Chondrocyte (in vitro differentiated cells): ENCODE measurements around the gene C22orf42. TPM values are rescaled to one million over a fixed set of nuclear protein-coding genes. Genes with fewer than 3 reads are reported as not detected.
"Not testable (repeated sequence)": the region's sequence is repeated elsewhere in the genome, so short reads cannot be mapped to it uniquely, and the experiment has no call there.

Source experiments
- DNase-seq: peaks from one replicate; pipeline ENCODE4 v3.0.0; 2021; ENCODE audit warnings: mixed read lengths, low spot score
- H3K27ac Mint-ChIP-seq: one replicate; pipeline ENCODE4 v1.8.0; 2021; ENCODE audit warnings: mild to moderate bottlenecking, moderate library complexity, mixed read lengths; ENCODE audit not compliant: unreplicated experiment
- H3K27me3 Mint-ChIP-seq: 2 replicates; pipeline ENCODE4 v1.8.0; 2021; ENCODE audit warnings: low read depth, mixed read lengths
- H3K36me3 Mint-ChIP-seq: 2 replicates; pipeline ENCODE4 v1.8.0; 2021; ENCODE audit warnings: low read depth, mixed read lengths
- H3K4me1 Mint-ChIP-seq: 2 replicates; pipeline ENCODE4 v1.8.0; 2021; ENCODE audit warnings: low read depth, mild to moderate bottlenecking, mixed read lengths
- H3K4me3 Mint-ChIP-seq: one replicate; pipeline ENCODE4 v1.8.0; 2021; ENCODE audit warnings: mild to moderate bottlenecking, moderate library complexity, mixed read lengths; ENCODE audit not compliant: unreplicated experiment
- H3K9me3 Mint-ChIP-seq: 2 replicates; pipeline ENCODE4 v1.8.0; 2021; ENCODE audit warnings: low read depth, mixed read lengths
- total RNA-seq: library from RNA; stranded (reverse); gene quantifications from 3 replicates; pipeline ENCODE4 v1.2.1, GENCODE V29; 2021
- TF ChIP-seq, protein P1 (sequence below): fragments of 200-600 bp; sonication (generic); IDR thresholded peaks from 2 replicates; pipeline ENCODE4 v1.5.0; 2021; ENCODE audit warnings: antibody characterized with exemption, mild to moderate bottlenecking, moderate library complexity

Gene C22orf42
- total RNA-seq, 1 donor from 2014 or later = not detected

DNA sequence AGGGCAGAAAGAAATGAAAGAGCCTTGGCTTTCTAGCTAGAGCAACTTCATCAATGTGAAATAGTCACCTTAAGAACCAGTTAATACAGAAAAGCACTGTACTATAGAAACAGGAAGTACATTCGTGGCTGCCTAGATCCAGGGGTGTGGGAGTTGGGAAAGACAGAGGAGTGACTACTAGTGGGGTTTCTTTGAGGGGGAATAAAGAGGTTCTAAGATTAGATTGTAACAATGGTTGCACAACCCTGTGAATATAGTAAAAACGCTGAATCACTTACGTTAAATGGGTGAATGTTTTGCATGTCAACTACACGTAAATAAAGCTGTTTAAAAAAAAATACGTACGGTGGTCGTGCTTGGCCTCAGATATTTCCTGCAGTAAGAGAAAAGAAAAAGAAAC lies 8.5 kb downstream of the C22orf42 start:
- H3K36me3 Mint-ChIP-seq, H3K4me1 Mint-ChIP-seq, H3K4me3 Mint-ChIP-seq, H3K27ac Mint-ChIP-seq, DNase-seq: not testable (repeated sequence)
- peaks cover 26% of the 10 kb centered on the region for H3K27me3 Mint-ChIP-seq
- peaks cover 11% of the 10 kb centered on the region for H3K9me3 Mint-ChIP-seq

DNA sequence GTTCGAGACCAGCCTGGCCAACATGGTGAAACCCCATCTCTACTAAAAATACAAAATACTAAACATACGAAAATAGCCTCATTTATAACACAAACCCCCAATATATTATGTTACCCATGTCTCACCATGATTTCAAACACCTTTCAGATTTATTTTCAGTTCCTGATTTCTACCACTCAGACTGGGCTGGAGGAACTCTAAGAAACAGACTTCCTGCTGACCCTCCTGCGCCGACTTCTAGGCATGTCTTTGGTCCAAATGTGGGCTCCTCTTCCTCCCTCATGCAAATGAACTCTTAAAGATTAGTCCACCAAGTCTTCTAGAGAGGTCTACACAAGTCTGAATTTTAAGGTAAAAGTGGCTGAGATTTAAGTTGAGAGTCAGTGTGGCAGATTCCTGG lies 10.7 kb downstream of the C22orf42 start:
- H3K27ac Mint-ChIP-seq, DNase-seq, H3K4me1 Mint-ChIP-seq, H3K36me3 Mint-ChIP-seq, H3K4me3 Mint-ChIP-seq: not testable (repeated sequence)
- peaks cover 26% of the 10 kb centered on the region for H3K27me3 Mint-ChIP-seq
- H3K9me3 Mint-ChIP-seq = peaks cover 11% of the 10 kb centered on the region

DNA sequence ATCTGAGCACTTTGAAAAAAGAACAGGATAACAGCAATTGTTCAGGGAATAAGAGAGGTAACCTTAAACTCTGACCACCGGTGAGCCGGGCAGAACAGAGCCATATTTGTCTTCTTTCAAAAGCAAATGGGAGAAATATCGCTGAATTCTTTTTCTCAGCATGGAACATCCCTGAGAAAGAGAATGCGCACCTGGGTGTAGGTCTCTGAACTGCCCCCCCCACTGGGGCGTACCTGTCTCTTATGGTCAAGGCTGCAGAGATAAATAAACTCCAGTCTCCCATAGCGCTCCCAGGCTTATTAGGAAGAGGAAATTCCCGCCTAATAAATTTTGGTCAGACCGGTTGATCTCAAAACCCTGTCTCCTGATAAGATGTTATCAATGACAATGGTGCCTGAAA lies 12.0 kb downstream of the C22orf42 start:
- not testable (repeated sequence) for H3K4me1 Mint-ChIP-seq, H3K36me3 Mint-ChIP-seq, H3K27ac Mint-ChIP-seq, DNase-seq, H3K4me3 Mint-ChIP-seq
- Mint-ChIP-seq H3K9me3 (peaks cover 11% of the 10 kb centered on the region), H3K27me3 (peaks cover 32% of the 10 kb centered on the region)

DNA sequence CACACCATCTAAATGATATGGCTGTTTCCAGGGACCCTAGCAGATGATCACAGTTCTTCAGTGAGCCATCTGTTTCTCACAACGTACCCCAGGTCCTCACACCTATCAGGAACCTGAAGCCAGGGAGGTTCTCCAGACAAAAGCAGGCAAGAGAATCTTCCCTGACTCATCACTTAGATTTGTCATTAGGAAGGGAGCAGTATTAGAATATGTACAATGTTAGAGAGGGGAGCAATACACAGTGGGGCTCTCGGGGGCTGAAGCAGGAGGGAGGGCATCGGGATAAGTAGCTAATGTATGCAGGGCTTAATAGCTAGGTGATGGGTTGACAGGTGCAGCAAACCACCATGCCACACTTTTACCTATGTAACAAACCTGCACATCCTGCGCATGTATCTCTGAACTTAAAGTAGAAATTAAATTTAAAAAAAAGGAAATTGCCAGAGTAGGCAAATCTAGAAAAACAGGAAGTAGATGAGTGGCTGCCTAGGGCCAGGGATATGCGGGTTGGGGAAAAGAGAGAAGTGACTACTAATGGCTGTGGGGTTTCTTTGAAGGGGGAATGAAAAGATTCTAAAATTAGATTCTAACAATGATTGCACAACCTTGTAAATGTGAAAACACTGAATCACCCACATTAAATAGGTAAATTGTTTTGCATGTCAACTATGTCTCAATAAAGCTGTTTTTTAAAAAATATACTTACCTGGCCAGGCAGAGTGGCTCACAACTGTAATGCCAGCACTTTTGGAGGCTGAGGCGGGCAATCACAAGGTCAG lies 14.4 kb downstream of the C22orf42 start:
- TF ChIP-seq, protein P1, sequence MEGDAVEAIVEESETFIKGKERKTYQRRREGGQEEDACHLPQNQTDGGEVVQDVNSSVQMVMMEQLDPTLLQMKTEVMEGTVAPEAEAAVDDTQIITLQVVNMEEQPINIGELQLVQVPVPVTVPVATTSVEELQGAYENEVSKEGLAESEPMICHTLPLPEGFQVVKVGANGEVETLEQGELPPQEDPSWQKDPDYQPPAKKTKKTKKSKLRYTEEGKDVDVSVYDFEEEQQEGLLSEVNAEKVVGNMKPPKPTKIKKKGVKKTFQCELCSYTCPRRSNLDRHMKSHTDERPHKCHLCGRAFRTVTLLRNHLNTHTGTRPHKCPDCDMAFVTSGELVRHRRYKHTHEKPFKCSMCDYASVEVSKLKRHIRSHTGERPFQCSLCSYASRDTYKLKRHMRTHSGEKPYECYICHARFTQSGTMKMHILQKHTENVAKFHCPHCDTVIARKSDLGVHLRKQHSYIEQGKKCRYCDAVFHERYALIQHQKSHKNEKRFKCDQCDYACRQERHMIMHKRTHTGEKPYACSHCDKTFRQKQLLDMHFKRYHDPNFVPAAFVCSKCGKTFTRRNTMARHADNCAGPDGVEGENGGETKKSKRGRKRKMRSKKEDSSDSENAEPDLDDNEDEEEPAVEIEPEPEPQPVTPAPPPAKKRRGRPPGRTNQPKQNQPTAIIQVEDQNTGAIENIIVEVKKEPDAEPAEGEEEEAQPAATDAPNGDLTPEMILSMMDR = no peak
- no peak overlapping the region for H3K27ac Mint-ChIP-seq
- peaks cover 2% of the 10 kb centered on the region for H3K36me3 Mint-ChIP-seq
- H3K4me1 Mint-ChIP-seq = no peaks in the 10 kb centered on the region
- DNase-seq = no peak
- H3K4me3 Mint-ChIP-seq = no peak overlapping the region
- peaks cover 11% of the 10 kb centered on the region for H3K9me3 Mint-ChIP-seq
- peaks cover 30% of the 10 kb centered on the region for H3K27me3 Mint-ChIP-seq

DNA sequence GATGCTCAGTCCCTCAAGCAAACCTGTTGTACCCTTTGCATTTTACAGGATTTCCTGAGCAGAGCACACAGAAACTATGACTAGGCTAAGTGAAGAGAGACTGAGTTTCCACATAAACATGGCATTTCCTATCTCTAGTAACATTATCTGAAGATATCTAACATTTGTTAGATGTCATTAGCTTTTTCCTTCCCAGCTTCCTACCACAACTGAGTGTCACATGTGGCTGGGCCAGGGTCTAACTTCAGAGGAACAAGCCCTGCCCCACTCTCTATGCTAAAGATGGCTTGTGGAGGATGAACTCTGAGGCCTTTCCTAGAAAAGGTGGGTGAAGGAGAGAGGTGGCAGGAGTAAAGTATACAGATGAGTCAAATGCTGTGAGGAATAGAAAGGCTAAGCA lies 16.5 kb downstream of the C22orf42 start:
- no peak overlapping the region for H3K4me3 Mint-ChIP-seq

DNA sequence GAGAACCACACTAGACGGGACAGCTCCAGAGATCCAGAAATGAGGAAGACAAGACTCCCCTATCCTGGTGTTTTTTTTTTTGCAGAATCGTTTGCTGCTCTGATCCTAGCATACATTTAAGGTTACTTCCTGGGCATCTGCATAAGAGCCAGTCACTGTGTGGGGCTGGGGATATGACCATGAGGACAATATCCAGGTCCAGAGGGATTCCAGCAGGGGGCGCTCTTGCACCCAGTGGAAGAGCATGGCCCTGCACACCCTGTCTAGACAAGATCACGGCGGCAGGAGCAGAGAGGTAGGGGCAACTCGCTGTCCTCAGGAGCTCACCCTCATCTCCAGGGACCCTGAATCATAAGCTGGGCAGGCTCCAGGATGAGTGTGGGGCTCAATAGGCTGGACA lies 18.4 kb downstream of the C22orf42 start:
- not testable (repeated sequence) for H3K4me3 Mint-ChIP-seq, H3K9me3 Mint-ChIP-seq, H3K4me1 Mint-ChIP-seq, H3K27ac Mint-ChIP-seq, DNase-seq, H3K36me3 Mint-ChIP-seq
- H3K27me3 Mint-ChIP-seq = peaks cover 38% of the 10 kb centered on the region
- TF ChIP-seq, protein P1 = peak; percentile 58

More for the DNA sequence above, 16.5 kb downstream of the C22orf42 start:
- H3K27me3 Mint-ChIP-seq = peaks cover 37% of the 10 kb centered on the region
- DNase-seq = no peak
- H3K36me3 Mint-ChIP-seq = peaks cover 2% of the 10 kb centered on the region
- no peaks in the 10 kb centered on the region for H3K4me1 Mint-ChIP-seq
- peaks cover 7% of the 10 kb centered on the region for H3K9me3 Mint-ChIP-seq
- H3K27ac Mint-ChIP-seq = no peak overlapping the region
- TF ChIP-seq, protein P1 = no peak

DNA sequence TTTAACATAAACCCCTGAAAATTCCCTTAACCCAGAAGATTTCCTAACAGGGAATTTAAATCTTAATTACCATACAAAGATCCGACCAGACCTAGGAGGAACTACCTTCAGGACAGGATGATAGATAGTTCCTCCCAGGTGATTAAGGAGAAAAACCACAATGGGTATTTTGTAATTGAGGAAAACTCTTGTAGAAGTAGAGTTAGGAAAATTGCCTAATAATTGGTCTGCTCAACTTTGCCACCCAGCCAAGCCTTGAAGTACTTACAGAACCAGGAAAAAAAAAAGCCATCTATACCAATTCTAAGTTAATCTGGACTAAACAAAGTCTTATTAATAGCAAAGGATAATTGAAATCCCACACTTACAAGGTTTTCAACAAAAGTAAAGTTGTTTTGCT lies 20.5 kb downstream of the C22orf42 start:
- H3K27ac Mint-ChIP-seq, H3K36me3 Mint-ChIP-seq, H3K4me1 Mint-ChIP-seq, H3K9me3 Mint-ChIP-seq, H3K4me3 Mint-ChIP-seq, DNase-seq: not testable (repeated sequence)
- peaks cover 37% of the 10 kb centered on the region for H3K27me3 Mint-ChIP-seq

DNA sequence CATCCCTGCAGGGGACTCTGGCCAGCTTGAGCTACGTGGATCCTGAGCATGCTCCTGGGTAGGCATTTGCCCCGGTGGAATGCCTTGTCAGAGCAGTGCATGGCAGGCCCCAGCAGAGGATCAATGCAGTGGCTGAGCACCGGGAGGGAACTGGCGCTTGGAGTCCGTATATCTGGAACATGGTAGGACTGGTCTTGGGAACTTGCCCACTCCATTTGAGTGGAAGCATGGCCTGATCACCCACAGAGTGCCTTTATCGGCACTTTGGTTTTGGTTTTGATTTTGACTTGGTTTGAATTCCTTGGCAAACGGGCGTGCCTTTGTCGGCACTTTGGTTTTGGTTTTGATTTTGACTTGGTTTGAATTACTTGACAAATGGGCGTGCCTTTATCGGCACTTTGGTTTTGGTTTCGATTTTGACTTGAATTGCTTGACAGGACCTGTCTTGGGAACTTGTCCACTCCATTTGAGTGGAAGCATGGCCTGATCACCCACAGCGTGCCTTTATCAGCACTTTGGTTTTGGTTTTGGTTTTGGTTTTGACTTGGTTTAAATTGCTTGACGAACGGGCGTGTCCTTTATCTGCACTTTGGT lies 21.3 kb downstream of the C22orf42 start:
- H3K4me1 Mint-ChIP-seq, H3K9me3 Mint-ChIP-seq, H3K36me3 Mint-ChIP-seq, H3K4me3 Mint-ChIP-seq, H3K27ac Mint-ChIP-seq, DNase-seq: not testable (repeated sequence)
- H3K27me3 Mint-ChIP-seq = peaks cover 31% of the 10 kb centered on the region

DNA sequence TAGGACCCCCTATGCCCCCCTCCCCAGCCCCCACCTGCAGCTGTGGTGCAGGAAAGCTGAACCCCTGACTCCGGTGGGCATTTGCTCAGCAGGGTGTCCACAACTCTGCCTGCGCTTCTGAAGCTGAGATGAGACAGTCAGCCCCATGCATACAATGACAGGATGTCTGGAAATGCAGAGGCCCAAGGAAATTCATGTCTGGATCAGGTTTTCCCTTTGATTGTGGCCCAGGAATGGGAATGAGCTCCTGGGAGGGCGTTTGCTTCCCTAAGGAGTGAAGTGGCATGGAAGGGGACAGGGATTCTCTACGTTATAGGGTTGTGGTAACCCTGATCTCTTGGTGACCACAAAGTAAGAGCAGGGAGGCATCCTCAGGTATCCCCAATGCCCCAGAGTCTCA lies 22.2 kb downstream of the C22orf42 start:
- peaks cover 25% of the 10 kb centered on the region for H3K27me3 Mint-ChIP-seq
- H3K9me3 Mint-ChIP-seq, H3K4me3 Mint-ChIP-seq, H3K27ac Mint-ChIP-seq, H3K4me1 Mint-ChIP-seq, DNase-seq, H3K36me3 Mint-ChIP-seq: not testable (repeated sequence)

DNA sequence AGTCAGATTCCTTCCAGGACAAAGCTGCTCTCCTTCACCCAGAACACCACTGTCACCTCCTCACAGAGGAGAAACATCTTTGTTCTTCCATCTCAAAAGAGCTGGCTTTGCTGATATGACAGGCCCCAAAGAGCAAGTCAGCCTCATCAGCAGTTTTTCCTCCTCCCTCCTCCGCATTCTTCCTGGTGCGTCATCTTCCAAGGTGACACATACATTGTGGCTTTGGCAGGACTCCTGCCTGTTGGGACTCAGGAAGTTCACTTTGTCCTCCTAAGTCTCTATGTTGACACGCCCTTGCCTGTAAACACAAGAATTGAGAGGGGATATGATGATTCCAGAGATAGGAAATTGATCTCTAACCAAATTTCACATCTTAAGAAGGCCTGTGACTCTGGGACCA lies 23.1 kb downstream of the C22orf42 start:
- not testable (repeated sequence) for H3K4me3 Mint-ChIP-seq, H3K27ac Mint-ChIP-seq, H3K4me1 Mint-ChIP-seq, H3K36me3 Mint-ChIP-seq, H3K9me3 Mint-ChIP-seq, DNase-seq
- H3K27me3 Mint-ChIP-seq = peaks cover 21% of the 10 kb centered on the region
